ENCODE measurements around the gene SYNE4. TPM values are rescaled to one million over a fixed set of nuclear protein-coding genes. Genes with fewer than 3 reads are reported as not detected.
"Not testable (repeated sequence)": the region's sequence is repeated elsewhere in the genome, so short reads cannot be mapped to it uniquely, and the experiment has no call there.

Gene SYNE4
- total RNA-seq, 4 donors from 2014 or later: 0.36 TPM; not detected in 3

DNA sequence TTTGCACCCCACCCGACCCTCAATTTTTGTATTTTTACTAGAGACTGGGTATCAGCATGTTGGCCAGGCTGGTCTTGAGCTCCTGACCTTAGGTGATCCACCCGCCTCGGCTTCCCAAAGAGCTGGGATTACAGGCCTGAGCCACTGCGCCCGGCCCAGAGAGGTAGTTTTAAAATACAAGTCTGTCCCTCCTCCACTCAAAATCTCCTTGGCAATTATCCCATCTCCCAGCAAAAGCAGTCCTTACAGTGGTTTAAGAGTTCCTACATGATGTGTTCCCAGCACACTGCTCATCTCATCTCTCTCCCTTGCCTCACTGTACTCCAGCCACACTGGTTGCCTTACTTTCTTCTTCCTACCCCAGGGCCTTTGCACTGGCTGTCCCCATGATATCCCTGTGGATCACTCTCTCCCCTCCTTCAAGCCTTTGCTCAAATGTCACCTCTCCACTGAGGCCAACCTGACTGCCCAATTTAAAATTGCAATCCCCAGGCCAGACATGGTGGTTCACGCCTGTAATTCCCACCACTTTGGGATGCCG is 48.1 kb downstream of the SYNE4 start:
- Histone ChIP-seq H3K36me3 (no peaks in the 10 kb centered on the region), H3K4me1 (no peaks in the 10 kb centered on the region), H3K4me3 (no peak overlapping the region), H3K27me3 (peaks cover 34 to 39% (median 38%) of the 10 kb centered on the region in 3 donors), H3K27ac (no peak overlapping the region), H3K9me3 (no peaks in the 10 kb centered on the region)
- ATAC-seq: no peak
- DNase-seq: no peak
- intact Hi-C loops (cut with DNase I; ENCODE audit: low total_unique reads) (no loop called here), in situ Hi-C loops (cut with MboI; ENCODE audit: low sequenced_read_pairs in 4 of 4) (no loop called here)
- TF ChIP-seq, protein P1, sequence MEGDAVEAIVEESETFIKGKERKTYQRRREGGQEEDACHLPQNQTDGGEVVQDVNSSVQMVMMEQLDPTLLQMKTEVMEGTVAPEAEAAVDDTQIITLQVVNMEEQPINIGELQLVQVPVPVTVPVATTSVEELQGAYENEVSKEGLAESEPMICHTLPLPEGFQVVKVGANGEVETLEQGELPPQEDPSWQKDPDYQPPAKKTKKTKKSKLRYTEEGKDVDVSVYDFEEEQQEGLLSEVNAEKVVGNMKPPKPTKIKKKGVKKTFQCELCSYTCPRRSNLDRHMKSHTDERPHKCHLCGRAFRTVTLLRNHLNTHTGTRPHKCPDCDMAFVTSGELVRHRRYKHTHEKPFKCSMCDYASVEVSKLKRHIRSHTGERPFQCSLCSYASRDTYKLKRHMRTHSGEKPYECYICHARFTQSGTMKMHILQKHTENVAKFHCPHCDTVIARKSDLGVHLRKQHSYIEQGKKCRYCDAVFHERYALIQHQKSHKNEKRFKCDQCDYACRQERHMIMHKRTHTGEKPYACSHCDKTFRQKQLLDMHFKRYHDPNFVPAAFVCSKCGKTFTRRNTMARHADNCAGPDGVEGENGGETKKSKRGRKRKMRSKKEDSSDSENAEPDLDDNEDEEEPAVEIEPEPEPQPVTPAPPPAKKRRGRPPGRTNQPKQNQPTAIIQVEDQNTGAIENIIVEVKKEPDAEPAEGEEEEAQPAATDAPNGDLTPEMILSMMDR (IDR thresholded peaks at IDR 0.05 in 4 of 5, conservative IDR thresholded peaks at IDR 0.05 in 1 of 5): no peak
- no peak for TF ChIP-seq POLR2A (IDR thresholded peaks at IDR 0.05)

DNA sequence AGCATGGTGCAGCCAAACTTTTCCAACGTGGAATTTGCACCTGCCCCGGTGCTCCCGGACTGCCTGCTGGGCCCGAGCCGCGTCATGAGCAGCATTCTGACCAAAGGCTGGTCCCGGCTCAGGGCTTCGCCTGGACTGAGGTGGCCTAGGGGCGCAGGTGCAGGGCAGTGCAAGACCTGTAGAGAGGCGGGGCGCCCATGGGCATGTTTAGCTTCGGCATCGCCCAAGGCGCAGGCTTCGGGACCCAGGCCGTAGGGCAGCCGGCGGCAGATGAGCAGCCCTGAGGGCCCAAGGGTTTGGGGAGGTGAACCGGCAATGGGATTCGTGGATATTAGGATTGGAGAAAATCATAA is 48.7 kb downstream of the SYNE4 start:
- Histone ChIP-seq H3K27me3 (peaks cover 34 to 39% (median 38%) of the 10 kb centered on the region in 3 donors), H3K36me3 (no peaks in the 10 kb centered on the region), H3K9me3 (no peaks in the 10 kb centered on the region), H3K27ac (no peak overlapping the region), H3K4me3 (no peak overlapping the region), H3K4me1 (no peaks in the 10 kb centered on the region)
- no peak for DNase-seq
- ATAC-seq: no peak
- intact Hi-C loops (cut with DNase I; ENCODE audit: low total_unique reads): no loop called here
- in situ Hi-C loops (cut with MboI; ENCODE audit: low sequenced_read_pairs in 4 of 4): no loop called here
- no peak for TF ChIP-seq POLR2A (IDR thresholded peaks at IDR 0.05)
- TF ChIP-seq, protein P1 (IDR thresholded peaks at IDR 0.05 in 4 of 5, conservative IDR thresholded peaks at IDR 0.05 in 1 of 5): no peak

DNA sequence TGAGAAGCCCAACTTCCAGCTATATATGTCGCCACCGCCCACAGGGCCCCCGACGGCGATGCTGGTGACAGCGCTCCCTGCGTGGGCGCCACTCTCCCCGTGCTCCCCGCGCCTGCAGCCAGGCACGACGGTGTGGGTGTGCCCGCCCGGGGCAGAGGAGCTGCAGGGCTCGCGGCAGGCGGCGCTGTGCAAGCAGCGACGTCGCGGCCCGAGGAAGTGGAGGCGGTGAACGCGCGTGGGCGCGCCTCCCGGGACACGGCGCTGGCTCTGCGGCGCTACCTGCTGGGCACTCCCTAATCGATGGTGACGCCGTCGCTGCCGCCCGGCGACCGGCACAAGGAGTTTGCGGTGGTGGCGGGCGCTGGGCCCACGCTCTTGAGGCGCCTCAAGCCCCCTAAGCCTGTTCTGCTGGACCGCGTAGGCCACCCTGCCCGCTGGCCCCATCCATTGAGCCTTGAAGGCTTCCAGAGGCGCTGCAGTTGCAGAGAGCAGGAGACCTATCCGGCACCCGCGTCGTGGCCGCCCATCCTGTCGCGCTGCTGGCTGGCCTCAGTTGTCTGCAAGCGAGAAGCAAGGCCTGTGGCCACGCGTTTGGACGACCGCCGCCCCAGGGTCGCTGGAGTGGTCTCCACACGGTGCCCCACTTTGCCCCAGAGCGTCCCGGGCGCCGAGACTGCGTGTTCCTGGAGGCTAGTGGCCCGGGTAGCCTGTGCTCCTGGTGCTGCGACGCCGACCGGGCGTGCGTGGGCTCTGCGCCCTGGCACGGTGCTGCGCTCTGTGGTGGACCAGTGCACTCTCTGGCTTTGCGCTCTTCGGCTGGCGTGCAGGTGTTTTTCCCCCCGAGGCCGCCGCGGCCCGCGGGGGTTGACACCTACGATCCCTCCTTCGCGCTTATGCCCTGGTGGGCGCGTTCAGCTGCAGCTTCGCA is 49.3 kb downstream of the SYNE4 start:
- no peaks in the 10 kb centered on the region for H3K4me1 ChIP-seq
- in situ Hi-C loops (cut with MboI; ENCODE audit: low sequenced_read_pairs in 4 of 4) (no loop called here), intact Hi-C loops (cut with DNase I; ENCODE audit: low total_unique reads) (no loop called here)
- ATAC-seq (no peak), DNase-seq (no peak)
- no peaks in the 10 kb centered on the region for H3K36me3 ChIP-seq
- no peaks in the 10 kb centered on the region for H3K9me3 ChIP-seq
- peaks cover 34 to 39% (median 38%) of the 10 kb centered on the region in 3 donors for H3K27me3 ChIP-seq
- TF ChIP-seq POLR2A (IDR thresholded peaks at IDR 0.05): no peak
- TF ChIP-seq, protein P1 (IDR thresholded peaks at IDR 0.05 in 4 of 5, conservative IDR thresholded peaks at IDR 0.05 in 1 of 5): no peak
- no peak overlapping the region for H3K27ac ChIP-seq
- no peak overlapping the region for H3K4me3 ChIP-seq

DNA sequence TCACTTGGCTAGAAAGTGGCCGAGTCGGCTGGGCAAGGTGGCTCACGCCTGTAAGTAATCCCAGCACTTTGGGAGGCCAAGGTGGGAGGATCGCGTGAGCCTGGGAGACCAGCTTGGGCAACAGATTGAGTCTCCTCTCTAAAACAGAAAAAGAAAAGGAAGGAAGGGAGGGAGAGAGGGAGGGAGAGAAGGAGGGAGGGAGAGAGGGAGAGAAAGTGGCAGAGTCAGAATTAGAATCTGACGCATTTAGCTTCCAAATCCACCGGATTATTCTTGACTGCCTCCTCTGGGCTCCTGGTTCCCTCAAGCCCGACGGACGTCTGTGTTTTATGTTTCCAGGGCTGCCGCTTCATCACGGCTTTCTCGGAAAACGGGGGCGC is 50.0 kb downstream of the SYNE4 start:
- Histone ChIP-seq H3K27ac (no peak overlapping the region), H3K27me3 (peaks cover 34 to 38% (median 38%) of the 10 kb centered on the region in 3 donors), H3K9me3 (no peaks in the 10 kb centered on the region), H3K4me1 (no peaks in the 10 kb centered on the region), H3K36me3 (no peaks in the 10 kb centered on the region), H3K4me3 (no peak overlapping the region)
- in situ Hi-C loops (cut with MboI; ENCODE audit: low sequenced_read_pairs in 4 of 4) (no loop called here), intact Hi-C loops (cut with DNase I; ENCODE audit: low total_unique reads) (no loop called here)
- ATAC-seq: no peak
- no peak for TF ChIP-seq POLR2A (IDR thresholded peaks at IDR 0.05)
- TF ChIP-seq, protein P1 (IDR thresholded peaks at IDR 0.05 in 4 of 5, conservative IDR thresholded peaks at IDR 0.05 in 1 of 5): no peak
- no peak for DNase-seq

DNA sequence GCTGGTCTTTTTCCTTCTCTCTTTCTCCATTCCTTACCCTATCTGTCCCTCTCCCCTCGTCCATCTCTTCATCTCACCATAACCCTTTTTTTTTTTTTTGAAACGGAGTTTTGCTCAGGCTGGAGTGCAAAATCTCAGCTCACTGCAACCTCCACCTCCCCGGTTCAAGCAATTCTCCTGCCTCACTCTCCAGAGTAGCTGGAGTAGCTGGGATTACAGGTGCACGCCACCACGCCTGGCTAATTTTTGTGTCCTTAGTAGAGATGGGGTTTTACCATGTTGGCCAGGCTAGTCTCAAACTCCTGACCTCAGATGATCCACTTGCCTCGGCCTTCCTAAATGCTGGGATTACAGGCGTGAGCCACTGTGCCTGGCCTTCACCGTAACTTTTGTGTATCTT is 51.2 kb downstream of the SYNE4 start:
- DNase-seq; ATAC-seq; H3K27ac ChIP-seq; H3K4me3 ChIP-seq; intact Hi-C loops (cut with DNase I; ENCODE audit: low total_unique reads); in situ Hi-C loops (cut with MboI; ENCODE audit: low sequenced_read_pairs in 4 of 4); H3K9me3 ChIP-seq; H3K36me3 ChIP-seq; H3K4me1 ChIP-seq: not testable (repeated sequence)
- H3K27me3 ChIP-seq: peaks cover 34 to 38% (median 34%) of the 10 kb centered on the region in 3 donors
